WTC11 (cell line): ENCODE data around the gene MMAB. TPM values are rescaled to one million over a fixed set of nuclear protein-coding genes. Genes with fewer than 3 reads are reported as not detected.

Experiments
- ATAC-seq: fragments of 200-7000 bp; cut with Tn5 transposase; 2 replicates; pipeline ENCODE4 v1.10.0; 2021; ENCODE audit warnings: mild to moderate bottlenecking, moderate library complexity
- CTCF ChIA-PET: fragments of 300-600 bp; sonication (Branson Sonifier 250); formaldehyde crosslinking; loops from one replicate; lab custom pipeline; 2021; ENCODE audit warnings: antibody characterized with exemption; lab: Charles Lee
- POLR2A ChIA-PET: fragments of 350-600 bp; sonication (Branson Sonifier 250); formaldehyde crosslinking; loops from one replicate; lab custom pipeline; 2021; ENCODE audit warnings: antibody characterized with exemption; lab: Charles Lee
- DNase-seq: peaks from one replicate; pipeline ENCODE4 v3.0.0; 2021; ENCODE audit warnings: low spot score
- H3K27ac Mint-ChIP-seq: 2 replicates; pipeline ENCODE4 v1.8.0; 2021; ENCODE audit warnings: mixed read lengths
- H3K27me3 Mint-ChIP-seq: 2 replicates; pipeline ENCODE4 v1.8.0; 2021; ENCODE audit warnings: low read depth, mild to moderate bottlenecking, moderate library complexity, mixed read lengths
- H3K36me3 Mint-ChIP-seq: 2 replicates; pipeline ENCODE4 v1.8.0; 2021; ENCODE audit warnings: mixed read lengths
- H3K4me1 Mint-ChIP-seq: 2 replicates; pipeline ENCODE4 v1.8.0; 2022; ENCODE audit warnings: mixed read lengths
- H3K4me3 Mint-ChIP-seq: 2 replicates; pipeline ENCODE4 v1.8.0; 2021; ENCODE audit warnings: mild to moderate bottlenecking, moderate library complexity, mixed read lengths
- H3K9me3 Mint-ChIP-seq: 2 replicates; pipeline ENCODE4 v1.8.0; 2021; ENCODE audit warnings: mixed read lengths
- ARID4B ChIP-seq: sonication (generic); formaldehyde crosslinking; IDR thresholded peaks from 2 replicates; pipeline ENCODE4 v1.8.0; 2023; ENCODE audit warnings: missing genetic modification reagents, mild to moderate bottlenecking, borderline replicate concordance
- CDX4 ChIP-seq: fragments of 250-450 bp; sonication (Bioruptor Pico); IDR thresholded peaks from 2 replicates; pipeline ENCODE4 v1.9.0; 2021; ENCODE audit warnings: moderate library complexity, mild to moderate bottlenecking, inconsistent platforms, borderline replicate concordance
- E2F1 ChIP-seq: sonication (generic); formaldehyde crosslinking; IDR thresholded peaks from 2 replicates; pipeline ENCODE4 v1.8.0; 2022; ENCODE audit warnings: mild to moderate bottlenecking, missing genetic modification reagents
- ESRRA ChIP-seq: sonication (generic); formaldehyde crosslinking; IDR thresholded peaks from 2 replicates; pipeline ENCODE4 v1.8.1; 2022; ENCODE audit warnings: mild to moderate bottlenecking, missing genetic modification reagents, borderline replicate concordance
- GABPB1 ChIP-seq: sonication (generic); formaldehyde crosslinking; IDR thresholded peaks from 2 replicates; pipeline ENCODE4 v1.8.1; 2023; ENCODE audit warnings: mild to moderate bottlenecking, missing genetic modification reagents
- HMGA2 ChIP-seq: fragments of 250-450 bp; sonication (Bioruptor Pico); IDR thresholded peaks from 2 replicates; pipeline ENCODE4 v1.4.0; 2021; ENCODE audit warnings: mild to moderate bottlenecking, moderate library complexity
- IRF1 ChIP-seq: sonication (generic); formaldehyde crosslinking; IDR thresholded peaks from 2 replicates; pipeline ENCODE4 v1.8.0; 2023; ENCODE audit warnings: missing genetic modification reagents
- JAZF1 ChIP-seq: fragments of 250-450 bp; sonication (Bioruptor Pico); IDR thresholded peaks from 2 replicates; pipeline ENCODE4 v1.9.0; 2021; ENCODE audit warnings: moderate library complexity, mild to moderate bottlenecking, inconsistent platforms
- PRDM15 ChIP-seq: sonication (generic); formaldehyde crosslinking; IDR thresholded peaks from 2 replicates; pipeline ENCODE4 v1.8.0; 2022; ENCODE audit warnings: missing genetic modification reagents
- SMAD3 ChIP-seq: sonication (generic); formaldehyde crosslinking; IDR thresholded peaks from 2 replicates; pipeline ENCODE4 v1.8.0; 2022; ENCODE audit warnings: missing genetic modification reagents, mild to moderate bottlenecking, borderline replicate concordance
- STAT6 ChIP-seq: sonication (generic); formaldehyde crosslinking; conservative IDR thresholded peaks from 2 replicates; pipeline ENCODE4 v1.8.1; 2023; ENCODE audit warnings: mild to moderate bottlenecking, low read depth, missing genetic modification reagents, moderate library complexity
- TEAD4 ChIP-seq: sonication (generic); formaldehyde crosslinking; IDR thresholded peaks from 2 replicates; pipeline ENCODE4 v1.8.0; 2022; ENCODE audit warnings: mild to moderate bottlenecking, missing genetic modification reagents
- USF1 ChIP-seq: sonication (generic); formaldehyde crosslinking; IDR thresholded peaks from 2 replicates; pipeline ENCODE4 v1.8.0; 2022; ENCODE audit warnings: mild to moderate bottlenecking, missing genetic modification reagents
- ZNF396 ChIP-seq: fragments of 250-450 bp; sonication (Bioruptor Pico); IDR thresholded peaks from 2 replicates; pipeline ENCODE4 v1.8.0; 2021; ENCODE audit warnings: mild to moderate bottlenecking, moderate library complexity, borderline replicate concordance
- ZNF532 ChIP-seq: fragments of 250-450 bp; sonication (Bioruptor Pico); IDR thresholded peaks from 2 replicates; pipeline ENCODE4 v1.9.0; 2021; ENCODE audit warnings: mild to moderate bottlenecking, borderline replicate concordance
- total RNA-seq: library from RNA; stranded (reverse); gene quantifications from 3 replicates; pipeline ENCODE4 v1.2.3, GENCODE V29; 2021

Gene MMAB
- total RNA-seq, 1 experiment from 2014 or later = 22.0 TPM

GRCh38 chr12:109582636-109583035, 9.3 kb upstream of the MMAB start:
- no peak overlapping the region for H3K4me3 Mint-ChIP-seq
- DNase-seq (peak; percentile 45), ATAC-seq (peak; percentile 85)
- no peaks in the 10 kb centered on the region for H3K9me3 Mint-ChIP-seq
- H3K36me3 Mint-ChIP-seq = peaks cover 41% of the 10 kb centered on the region
- peak overlapping the region; percentile 78; the same call in 1 of the 2 replicates for H3K27ac Mint-ChIP-seq
- H3K27me3 Mint-ChIP-seq = no peaks in the 10 kb centered on the region
- ChIA-PET CTCF (interaction anchor here (1.1 to 1.6 kb wide), 4 partner anchors 10 to 64 kb away, joined by 3 to 5 read pairs (median 4); partner anchors contain the start of gene MMAB), POLR2A (no interaction called here)
- no peaks in the 10 kb centered on the region for H3K4me1 Mint-ChIP-seq
- no peak for TF ChIP-seq PRDM15
- no peak for TF ChIP-seq TEAD4 (CRISPR knock-in tag)
- no peak for TF ChIP-seq USF1
- TF ChIP-seq E2F1 (CRISPR knock-in tag) = no peak
- TF ChIP-seq ZNF396 = no peak
- TF ChIP-seq ARID4B = no peak
- no peak for TF ChIP-seq SMAD3
- TF ChIP-seq JAZF1 (CRISPR knock-in tag) = no peak
- no peak for TF ChIP-seq IRF1 (CRISPR knock-in tag)
- no peak for TF ChIP-seq ESRRA
- TF ChIP-seq GABPB1 (CRISPR knock-in tag) = no peak
- no peak for TF ChIP-seq HMGA2 (CRISPR knock-in tag)
- TF ChIP-seq CDX4 (CRISPR knock-in tag) = no peak
- no peak for TF ChIP-seq ZNF532 (CRISPR knock-in tag)
- TF ChIP-seq STAT6 = no peak
